ENCODE results near the gene PRRG4. TPM values are rescaled to one million over a fixed set of nuclear protein-coding genes. Genes with fewer than 3 reads are reported as not detected.
"Not testable (repeated sequence)": the region's sequence is repeated elsewhere in the genome, so short reads cannot be mapped to it uniquely, and the experiment has no call there.

The PRRG4 gene
- total and polyA plus RNA-seq, 2 donors (not counting 1 experiment from before 2014, with no cell fraction given), result 0.08 to 0.33 TPM

- Histone ChIP-seq H3K9me3 (ENCODE audit: control insufficient read depth, insufficient read depth, low read depth, low read length) (no peaks in the 10 kb centered on the region), H3K9ac (ENCODE audit: insufficient read depth, low read length) (no peak overlapping the region), H3K4me1 (ENCODE audit: control insufficient read depth, extremely low read depth, insufficient read depth, low read length) (peaks cover 7% of the 10 kb centered on the region), H3K27me3 (ENCODE audit: control insufficient read depth, insufficient read depth, low read length) (no peaks in the 10 kb centered on the region), H3K4me3 (replicated peaks in 1 of 4; ENCODE audit: control extremely low read depth in 1 of 4, insufficient read depth in 1 of 4, low read depth in 3 of 4, low read length in 4 of 4) (no peak overlapping the region), H3K4me2 (ENCODE audit: extremely low read depth, insufficient read depth, low read length) (no peak overlapping the region), H2AFZ (ENCODE audit: low read length) (no peak overlapping the region), H3K79me2 (ENCODE audit: control insufficient read depth, insufficient read depth, low read length) (no peaks in the 10 kb centered on the region), H3K27ac (ENCODE audit: insufficient read depth, low read length) (no peak overlapping the region), H4K20me1 (ENCODE audit: control insufficient read depth, extremely low read depth, insufficient read depth, low read length) (no peaks in the 10 kb centered on the region), H3K36me3 (ENCODE audit: control insufficient read depth, insufficient read depth, low read length) (no peaks in the 10 kb centered on the region)
- TF ChIP-seq EZH2 (IDR thresholded peaks at IDR 0.05; ENCODE audit: low read length, missing control alignments), result no peak
- no peak for TF ChIP-seq CTCF (conservative IDR thresholded peaks at IDR 0.05 in 1 of 2, IDR thresholded peaks at IDR 0.05 in 1 of 2; ENCODE audit: low read depth in 1 of 2, low read length in 2 of 2)
- DNase-seq (ENCODE audit: low read depth in 2 of 2), result no peak
Observed at GRCh38 chr11:32885556-32885955, 55.8 kb downstream of the PRRG4 start.

GRCh38 chr11:32886180-32886579 lies 56.5 kb downstream of the PRRG4 start:
- Histone ChIP-seq H3K4me2 (ENCODE audit: extremely low read depth, insufficient read depth, low read length) (no peak overlapping the region), H3K9me3 (ENCODE audit: control insufficient read depth, insufficient read depth, low read depth, low read length) (no peaks in the 10 kb centered on the region), H3K4me3 (replicated peaks in 1 of 4; ENCODE audit: control extremely low read depth in 1 of 4, insufficient read depth in 1 of 4, low read depth in 3 of 4, low read length in 4 of 4) (no peak overlapping the region), H4K20me1 (ENCODE audit: control insufficient read depth, extremely low read depth, insufficient read depth, low read length) (no peaks in the 10 kb centered on the region), H3K27ac (ENCODE audit: insufficient read depth, low read length) (no peak overlapping the region), H2AFZ (ENCODE audit: low read length) (no peak overlapping the region), H3K36me3 (ENCODE audit: control insufficient read depth, insufficient read depth, low read length) (no peaks in the 10 kb centered on the region), H3K4me1 (ENCODE audit: control insufficient read depth, extremely low read depth, insufficient read depth, low read length) (peaks cover 7% of the 10 kb centered on the region), H3K27me3 (ENCODE audit: control insufficient read depth, insufficient read depth, low read length) (no peaks in the 10 kb centered on the region), H3K9ac (ENCODE audit: insufficient read depth, low read length) (no peak overlapping the region), H3K79me2 (ENCODE audit: control insufficient read depth, insufficient read depth, low read length) (no peaks in the 10 kb centered on the region)
- no peak for DNase-seq (ENCODE audit: low read depth in 2 of 2)
- TF ChIP-seq CTCF (conservative IDR thresholded peaks at IDR 0.05 in 1 of 2, IDR thresholded peaks at IDR 0.05 in 1 of 2; ENCODE audit: low read depth in 1 of 2, low read length in 2 of 2) (no peak), EZH2 (IDR thresholded peaks at IDR 0.05; ENCODE audit: low read length, missing control alignments) (no peak)

GRCh38 chr11:32887707-32888383 lies 58.1 kb downstream of the PRRG4 start:
- not testable (repeated sequence) for H3K27ac ChIP-seq (ENCODE audit: insufficient read depth, low read length); DNase-seq (ENCODE audit: low read depth in 2 of 2); H3K4me3 ChIP-seq (replicated peaks in 1 of 4; ENCODE audit: control extremely low read depth in 1 of 4, insufficient read depth in 1 of 4, low read depth in 3 of 4, low read length in 4 of 4); H3K4me2 ChIP-seq (ENCODE audit: extremely low read depth, insufficient read depth, low read length); H4K20me1 ChIP-seq (ENCODE audit: control insufficient read depth, extremely low read depth, insufficient read depth, low read length); H3K9me3 ChIP-seq (ENCODE audit: control insufficient read depth, insufficient read depth, low read depth, low read length); H3K27me3 ChIP-seq (ENCODE audit: control insufficient read depth, insufficient read depth, low read length); H3K36me3 ChIP-seq (ENCODE audit: control insufficient read depth, insufficient read depth, low read length); H2AFZ ChIP-seq (ENCODE audit: low read length); H3K9ac ChIP-seq (ENCODE audit: insufficient read depth, low read length); H3K79me2 ChIP-seq (ENCODE audit: control insufficient read depth, insufficient read depth, low read length)
- H3K4me1 ChIP-seq (ENCODE audit: control insufficient read depth, extremely low read depth, insufficient read depth, low read length), result peaks cover 13% of the 10 kb centered on the region

- H3K9me3 ChIP-seq (ENCODE audit: control insufficient read depth, insufficient read depth, low read depth, low read length); H3K36me3 ChIP-seq (ENCODE audit: control insufficient read depth, insufficient read depth, low read length); DNase-seq (ENCODE audit: low read depth in 2 of 2); H3K9ac ChIP-seq (ENCODE audit: insufficient read depth, low read length); H3K27me3 ChIP-seq (ENCODE audit: control insufficient read depth, insufficient read depth, low read length); H3K27ac ChIP-seq (ENCODE audit: insufficient read depth, low read length); H4K20me1 ChIP-seq (ENCODE audit: control insufficient read depth, extremely low read depth, insufficient read depth, low read length); H2AFZ ChIP-seq (ENCODE audit: low read length); H3K79me2 ChIP-seq (ENCODE audit: control insufficient read depth, insufficient read depth, low read length); H3K4me3 ChIP-seq (replicated peaks in 1 of 4; ENCODE audit: control extremely low read depth in 1 of 4, insufficient read depth in 1 of 4, low read depth in 3 of 4, low read length in 4 of 4); H3K4me2 ChIP-seq (ENCODE audit: extremely low read depth, insufficient read depth, low read length): not testable (repeated sequence)
- peaks cover 13% of the 10 kb centered on the region for H3K4me1 ChIP-seq (ENCODE audit: control insufficient read depth, extremely low read depth, insufficient read depth, low read length)
Observed at GRCh38 chr11:32888384-32888710, 58.6 kb downstream of the PRRG4 start.

Measured in fibroblast of lung (primary cell).